Ovary (tissue), 9 donors: ENCODE data around the gene SPAG8. TPM values are rescaled to one million over a fixed set of nuclear protein-coding genes. Genes with fewer than 3 reads are reported as not detected.
A peak's percentile ranks its signal among the peaks of the same experiment; 100 is the strongest.

Source experiments
- DNase-seq, 5 donors: peaks; one replicate each; pipeline ENCODE4 v3.0.0-alpha.2; 2019 to 2020
- H3K27ac ChIP-seq, 2 donors: fragments of 200-600 bp; one replicate each; pipeline versions ENCODE4 v1.5.1 to v1.8.0; 2019 to 2022
- H3K27me3 ChIP-seq: fragments of 200-600 bp; one replicate; pipeline ENCODE4 v1.8.0; 2022
- H3K36me3 ChIP-seq: fragments of 200-600 bp; sonication (generic); one replicate; pipeline ENCODE4 v1.5.1; 2019
- H3K4me1 ChIP-seq: one replicate; pipeline ENCODE4 v1.8.1; 2013; ENCODE audit warnings: mild to moderate bottlenecking, moderate library complexity; ENCODE audit not compliant: insufficient read depth
- H3K4me3 ChIP-seq: fragments of 200-600 bp; sonication (generic); one replicate; pipeline ENCODE4 v1.5.1; 2017
- H3K9me3 ChIP-seq, 2 donors: fragments of 200-600 bp in 1 of 2; sonication (generic) in 1 of 2; one replicate each; pipeline versions ENCODE4 v1.5.1 to v1.8.1; 2013 to 2019; ENCODE audit warnings: mild to moderate bottlenecking in 1 of 2, moderate library complexity in 1 of 2
- EP300 ChIP-seq: sonication (generic); formaldehyde crosslinking; IDR thresholded peaks from one replicate; pipeline ENCODE4 v1.6.1; 2017; ENCODE audit warnings: antibody characterized with exemption
- POLR2A ChIP-seq: fragments of 450-650 bp; IDR thresholded peaks from one replicate; pipeline ENCODE4 v1.6.1; 2017; ENCODE audit warnings: antibody characterized with exemption, mild to moderate bottlenecking, moderate library complexity
- WGBS, 3 donors: extraction: QIAGEN DNeasy Blood & Tissue Kit in 1 of 3; methylation state at CpG; one replicate each; pipeline versions ENCODE4 v1.1.5 to v1.1.7; 2013 to 2017; 5-methylcytosine and 5-hydroxymethylcytosine counted together
- intact Hi-C, 4 donors: fragments of 100-400 bp; cut with DNase I; formaldehyde crosslinking; loops; one replicate each; pipeline versions ENCODE4 v1.11.0 to v1.15.1; 2022 to 2023
- polyA plus RNA-seq, 2 donors: library from polyadenylated mRNA; stranded (reverse); fragments of 200-250 nt in 1 of 2; fragments of 350-450 nt in 1 of 2; fragmentation: Illumina TruSeq in 1 of 2; extraction: RNeasy Lipid Tissue Mini Kit (QIAGEN cat#74804) in 1 of 2; gene quantifications; one replicate each; pipeline ENCODE4 v1.2.3, GENCODE V29; 2013 to 2014
- total RNA-seq, 7 donors: library from RNA; depleted of rRNA in 2 of 7; stranded (reverse); fragments of >200 nt in 2 of 7; fragmentation: NEBNext Ultra II Directional in 3 of 7; extraction: Animal tissue kit (Norgen Biotek cat#: 25700) in 3 of 7; gene quantifications; one replicate each; pipeline versions ENCODE4 v1.1.0 to v1.2.4, GENCODE V29; 2016 to 2023
- TF ChIP-seq, protein P1 (sequence below), 3 donors: fragments of 450-650 bp in 2 of 3; fragments of 200-600 bp in 1 of 3; IDR thresholded peaks; one replicate each; pipeline versions ENCODE4 v1.5.1 to v1.8.0; 2016 to 2022; ENCODE audit warnings: antibody characterized with exemption in 3 of 3, mild to moderate bottlenecking in 1 of 3
- donor health status: DM: no; HTN: no; CAD: no; lungs with moderate emphysema.
- donor health status: DM: no; HTN: no; CAD: no.
- donor health status: Bipolar disorder and iron deficiency.
- donor health status: DM: yes; HTN: yes; CAD: no.
- donor health status: DM: no; HTN: no; CAD: no.
- donor health status: DM: yes; HTN: yes; CAD: no.

Gene SPAG8
- total and polyA plus RNA-seq, 9 donors = 2.1 to 28.1 (median 4.6) TPM

DNA sequence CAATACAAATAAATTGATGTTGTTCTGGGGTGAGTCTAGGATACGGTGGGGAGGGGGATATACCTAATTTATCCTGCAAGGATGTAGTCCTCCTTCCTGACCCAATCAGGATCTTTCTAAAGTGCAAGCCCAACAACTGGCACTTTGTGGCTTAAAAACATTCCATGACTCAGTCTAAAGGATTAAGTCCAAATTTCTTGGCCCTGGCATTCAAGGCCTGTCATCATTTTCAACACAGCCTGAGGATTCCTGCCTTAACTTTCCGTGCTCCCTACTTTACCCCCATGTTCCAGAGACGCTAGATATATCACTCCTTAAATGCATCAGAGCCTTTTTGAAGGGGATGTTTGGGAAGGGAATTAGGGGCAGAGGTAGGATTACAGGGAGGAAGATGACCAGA lies 15.4 kb upstream of the SPAG8 start:
- 76 to 92% (median 84%) methylated on average over 3 of the region's 3 CpGs for WGBS, 3 donors
- peaks cover 13% of the 10 kb centered on the region for H3K4me1 ChIP-seq
- no peak for TF ChIP-seq EP300
- no peaks in the 10 kb centered on the region for H3K36me3 ChIP-seq
- no peak for DNase-seq
- H3K9me3 ChIP-seq = no peaks in the 10 kb centered on the region
- H3K4me3 ChIP-seq = no peak overlapping the region
- H3K27ac ChIP-seq = no peak overlapping the region
- intact Hi-C loops = no loop called here
- no peaks in the 10 kb centered on the region for H3K27me3 ChIP-seq

DNA sequence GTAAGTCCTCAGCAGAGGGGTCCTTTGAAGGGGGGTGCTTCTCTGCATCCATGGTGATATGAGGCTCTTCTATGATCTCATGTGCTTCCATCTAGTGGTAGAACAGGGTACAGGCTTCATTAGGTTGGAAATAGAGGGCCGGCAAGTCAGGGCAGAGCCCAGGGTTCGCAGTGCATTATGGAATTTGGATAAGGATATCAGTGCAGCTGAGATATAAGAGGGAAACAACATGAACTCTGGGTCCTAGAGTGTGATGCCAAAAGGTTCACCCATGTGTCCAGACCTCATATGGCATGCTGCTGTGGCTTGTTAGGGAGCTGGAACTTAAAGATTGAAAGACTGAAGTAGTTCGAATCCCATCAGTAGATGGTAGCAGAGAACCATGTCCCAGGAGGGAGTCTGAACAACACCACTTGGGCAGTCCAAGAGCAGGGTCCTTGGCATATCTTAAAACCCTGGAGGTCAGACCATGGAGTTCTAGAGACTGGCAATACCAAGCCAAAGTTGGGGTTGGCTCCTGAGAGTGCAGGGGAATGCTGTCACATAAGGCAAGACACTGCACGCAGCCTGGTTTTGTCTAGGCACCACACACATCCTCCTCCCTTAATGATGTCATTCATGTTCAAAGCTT lies 14.1 kb upstream of the SPAG8 start:
- WGBS, 3 donors = 20 to 25% (median 22%) methylated on average over 4 of the region's 4 CpGs
- no peaks in the 10 kb centered on the region for H3K27me3 ChIP-seq
- TF ChIP-seq, protein P1, sequence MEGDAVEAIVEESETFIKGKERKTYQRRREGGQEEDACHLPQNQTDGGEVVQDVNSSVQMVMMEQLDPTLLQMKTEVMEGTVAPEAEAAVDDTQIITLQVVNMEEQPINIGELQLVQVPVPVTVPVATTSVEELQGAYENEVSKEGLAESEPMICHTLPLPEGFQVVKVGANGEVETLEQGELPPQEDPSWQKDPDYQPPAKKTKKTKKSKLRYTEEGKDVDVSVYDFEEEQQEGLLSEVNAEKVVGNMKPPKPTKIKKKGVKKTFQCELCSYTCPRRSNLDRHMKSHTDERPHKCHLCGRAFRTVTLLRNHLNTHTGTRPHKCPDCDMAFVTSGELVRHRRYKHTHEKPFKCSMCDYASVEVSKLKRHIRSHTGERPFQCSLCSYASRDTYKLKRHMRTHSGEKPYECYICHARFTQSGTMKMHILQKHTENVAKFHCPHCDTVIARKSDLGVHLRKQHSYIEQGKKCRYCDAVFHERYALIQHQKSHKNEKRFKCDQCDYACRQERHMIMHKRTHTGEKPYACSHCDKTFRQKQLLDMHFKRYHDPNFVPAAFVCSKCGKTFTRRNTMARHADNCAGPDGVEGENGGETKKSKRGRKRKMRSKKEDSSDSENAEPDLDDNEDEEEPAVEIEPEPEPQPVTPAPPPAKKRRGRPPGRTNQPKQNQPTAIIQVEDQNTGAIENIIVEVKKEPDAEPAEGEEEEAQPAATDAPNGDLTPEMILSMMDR (IDR thresholded peaks at IDR 0.05) = peak; percentile 23 to 46 (median 43)
- TF ChIP-seq EP300 = no peak
- no peak overlapping the region for H3K27ac ChIP-seq
- H3K36me3 ChIP-seq = no peaks in the 10 kb centered on the region
- peaks cover 11% of the 10 kb centered on the region for H3K4me1 ChIP-seq
- no peak for DNase-seq
- no peaks in the 10 kb centered on the region for H3K9me3 ChIP-seq
- no peak overlapping the region for H3K4me3 ChIP-seq
- intact Hi-C loops = no loop called here

DNA sequence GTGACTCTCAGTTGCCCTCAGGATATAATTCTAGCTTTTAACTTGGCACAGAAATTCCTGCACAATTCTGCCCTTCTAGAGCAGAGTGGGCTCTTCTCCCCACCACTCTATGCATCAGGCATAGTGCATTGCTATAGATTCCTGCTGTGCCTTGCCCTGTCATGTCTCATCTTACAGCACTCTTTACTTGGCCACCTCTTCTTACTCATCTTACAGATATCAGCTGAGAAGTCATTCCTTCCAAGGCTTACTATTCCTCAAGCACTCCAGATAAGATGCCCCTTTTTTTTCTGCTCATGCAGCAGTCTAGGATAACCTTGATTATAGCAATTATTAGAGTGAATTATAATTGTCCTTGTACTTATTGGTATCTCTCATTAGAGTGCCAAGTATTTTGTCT lies 10.9 kb upstream of the SPAG8 start:
- Histone ChIP-seq H3K4me1 (no peaks in the 10 kb centered on the region), H3K27me3 (no peaks in the 10 kb centered on the region), H3K4me3 (no peak overlapping the region), H3K9me3 (no peaks in the 10 kb centered on the region), H3K36me3 (no peaks in the 10 kb centered on the region), H3K27ac (no peak overlapping the region)
- intact Hi-C loops = no loop called here
- no peak for DNase-seq
- TF ChIP-seq, protein P1 (IDR thresholded peaks at IDR 0.05) = no peak
- TF ChIP-seq POLR2A (no peak), EP300 (no peak)

DNA sequence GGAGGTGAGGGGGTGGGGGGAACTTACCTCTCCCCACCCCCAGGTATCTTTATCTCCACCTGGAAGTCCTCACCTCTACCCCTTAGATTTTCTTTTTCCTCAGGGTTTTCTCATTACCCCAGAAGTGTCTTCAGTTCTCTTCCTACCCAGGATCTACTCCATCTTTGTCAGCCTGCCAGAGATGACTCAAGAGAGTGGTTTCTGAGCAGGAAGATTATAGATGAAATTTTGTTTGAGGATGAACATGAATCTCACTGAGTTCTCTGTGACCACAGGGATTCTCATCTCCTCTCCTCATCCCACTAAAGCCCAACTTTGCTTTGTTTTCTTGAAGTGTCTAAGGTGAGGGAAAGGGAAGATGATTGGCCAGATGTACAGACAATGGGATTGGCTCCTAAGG lies 8.0 kb upstream of the SPAG8 start:
- no peak for DNase-seq
- Histone ChIP-seq H3K9me3 (no peaks in the 10 kb centered on the region), H3K36me3 (no peaks in the 10 kb centered on the region), H3K27ac (no peak overlapping the region), H3K27me3 (no peaks in the 10 kb centered on the region), H3K4me3 (no peak overlapping the region), H3K4me1 (no peaks in the 10 kb centered on the region)
- TF ChIP-seq POLR2A (no peak), EP300 (no peak)
- TF ChIP-seq, protein P1 (IDR thresholded peaks at IDR 0.05) = no peak
- intact Hi-C loops = no loop called here

DNA sequence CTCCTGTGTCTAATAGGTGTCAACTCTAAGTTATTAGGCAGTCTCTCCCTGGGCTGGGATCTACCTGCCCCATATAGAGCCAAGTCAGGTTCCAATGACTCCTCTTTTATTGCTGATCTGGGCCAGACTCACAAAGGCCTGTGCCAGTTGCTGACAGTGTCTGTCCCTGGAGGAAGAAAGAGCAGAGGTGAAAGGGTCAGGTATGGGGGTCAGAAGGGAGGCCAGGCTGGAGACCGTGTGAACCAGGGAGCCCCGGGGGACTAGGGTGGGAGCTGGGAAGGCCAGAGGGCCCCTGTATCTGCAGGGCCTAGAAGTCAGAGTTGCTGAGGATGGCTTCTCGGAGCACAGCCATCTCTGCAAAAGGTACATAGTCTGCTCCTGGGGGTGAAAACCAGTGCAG lies 6.3 kb upstream of the SPAG8 start:
- Histone ChIP-seq H3K27ac (no peak overlapping the region), H3K4me1 (peaks cover 2% of the 10 kb centered on the region), H3K4me3 (no peak overlapping the region), H3K36me3 (no peaks in the 10 kb centered on the region), H3K27me3 (no peaks in the 10 kb centered on the region), H3K9me3 (no peaks in the 10 kb centered on the region)
- WGBS, 3 donors = 72 to 86% (median 79%) methylated on average over 3 of the region's 3 CpGs
- intact Hi-C loops = no loop called here
- TF ChIP-seq POLR2A (no peak), EP300 (no peak)
- TF ChIP-seq, protein P1 (IDR thresholded peaks at IDR 0.05) = no peak
- no peak for DNase-seq
